Nephron (organoid): Measurements from ENCODE around the gene RPUSD4.

ENCODE experiments used
- H3K27ac Mint-ChIP-seq, 3 experiments: 2 replicates each; pipeline ENCODE4 v1.8.0; 2020; ENCODE audit warnings: mixed read lengths in 3 of 3, mild to moderate bottlenecking in 2 of 3, moderate library complexity in 1 of 3
- H3K27me3 Mint-ChIP-seq: 2 replicates; pipeline ENCODE4 v1.8.0; 2021; ENCODE audit warnings: low read depth, mild to moderate bottlenecking, moderate library complexity, mixed read lengths
- H3K36me3 Mint-ChIP-seq: 2 replicates; pipeline ENCODE4 v1.8.0; 2020; ENCODE audit warnings: low read depth, mixed read lengths
- H3K4me1 Mint-ChIP-seq: 2 replicates; pipeline ENCODE4 v1.8.0; 2020; ENCODE audit warnings: mixed read lengths
- H3K4me3 Mint-ChIP-seq, 3 experiments: 2 replicates each; pipeline ENCODE4 v1.8.0; 2020; ENCODE audit warnings: mild to moderate bottlenecking in 3 of 3, mixed read lengths in 3 of 3, moderate library complexity in 2 of 3
- H3K9me3 Mint-ChIP-seq: 2 replicates; pipeline ENCODE4 v1.8.0; 2020; ENCODE audit warnings: mixed read lengths
- CTCF ChIP-seq, 3 experiments: fragments of 200-600 bp; sonication (generic); IDR thresholded peaks; one replicate each; pipeline ENCODE4 v1.5.0; 2021; ENCODE audit warnings: antibody characterized with exemption in 3 of 3; ENCODE audit not compliant: unreplicated experiment in 3 of 3

RPUSD4 gene

GRCh38 chr11:126194121-126194543 lies 17.3 kb downstream of the RPUSD4 start:
- peak; percentile 74 to 84 (median 78) for TF ChIP-seq CTCF (IDR thresholded peaks at IDR 0.05; ENCODE audit: unreplicated experiment in 3 of 3)
- peak overlapping the region; percentile 21 to 79 (median 67) for H3K27ac Mint-ChIP-seq
- no peaks in the 10 kb centered on the region for H3K27me3 Mint-ChIP-seq
- H3K4me1 Mint-ChIP-seq = peaks cover 20% of the 10 kb centered on the region
- H3K36me3 Mint-ChIP-seq = peaks cover 78% of the 10 kb centered on the region
- H3K9me3 Mint-ChIP-seq = peaks cover 8% of the 10 kb centered on the region
- H3K4me3 Mint-ChIP-seq = no peak overlapping the region

- peaks cover 8% of the 10 kb centered on the region for H3K9me3 Mint-ChIP-seq
- peaks cover 25% of the 10 kb centered on the region for H3K4me1 Mint-ChIP-seq
- TF ChIP-seq CTCF (IDR thresholded peaks at IDR 0.05; ENCODE audit: unreplicated experiment in 3 of 3) = no peak
- H3K36me3 Mint-ChIP-seq = peaks cover 70% of the 10 kb centered on the region
- no peak overlapping the region for H3K4me3 Mint-ChIP-seq
- H3K27me3 Mint-ChIP-seq = no peaks in the 10 kb centered on the region
- peak overlapping the region in 1 of 3 experiments; percentile 67 for H3K27ac Mint-ChIP-seq
Measured at GRCh38 chr11:126193038-126193478, 18.4 kb downstream of the RPUSD4 start.

GRCh38 chr11:126192361-126192760 lies 19.1 kb downstream of the RPUSD4 start:
- TF ChIP-seq CTCF (IDR thresholded peaks at IDR 0.05; ENCODE audit: unreplicated experiment in 3 of 3) = no peak
- Mint-ChIP-seq H3K36me3 (peaks cover 63% of the 10 kb centered on the region), H3K27ac (peak overlapping the region in 2 of 3 experiments; percentile 72 to 82), H3K4me1 (peaks cover 26% of the 10 kb centered on the region), H3K4me3 (no peak overlapping the region), H3K9me3 (peaks cover 6% of the 10 kb centered on the region), H3K27me3 (no peaks in the 10 kb centered on the region)

GRCh38 chr11:126191379-126192073 lies 19.9 kb downstream of the RPUSD4 start:
- Mint-ChIP-seq H3K36me3 (peaks cover 59% of the 10 kb centered on the region), H3K9me3 (peaks cover 5% of the 10 kb centered on the region), H3K4me1 (peaks cover 31% of the 10 kb centered on the region), H3K4me3 (no peak overlapping the region), H3K27ac (peak overlapping the region in 2 of 3 experiments; percentile 72 to 82), H3K27me3 (no peaks in the 10 kb centered on the region)
- TF ChIP-seq CTCF (IDR thresholded peaks at IDR 0.05; ENCODE audit: unreplicated experiment in 3 of 3) = no peak

GRCh38 chr11:126190792-126191191 lies 20.7 kb downstream of the RPUSD4 start:
- no peak for TF ChIP-seq CTCF (IDR thresholded peaks at IDR 0.05; ENCODE audit: unreplicated experiment in 3 of 3)
- no peak overlapping the region for H3K4me3 Mint-ChIP-seq
- H3K4me1 Mint-ChIP-seq = peaks cover 36% of the 10 kb centered on the region
- H3K27ac Mint-ChIP-seq = peak overlapping the region; percentile 12 to 62 (median 55)
- peaks cover 52% of the 10 kb centered on the region for H3K36me3 Mint-ChIP-seq
- H3K9me3 Mint-ChIP-seq = peaks cover under 1% of the 10 kb centered on the region
- H3K27me3 Mint-ChIP-seq = no peaks in the 10 kb centered on the region
